SK-N-SH treated with all-trans-retinoic acid at 6 μM for 48 hours (cell line): ENCODE measurements around the gene SGPL1.

ENCODE experiments used
- ATAC-seq: fragments of 200-7000 bp; cut with Tn5 transposase; 3 replicates; pipeline ENCODE4 v1.9.1; 2020; ENCODE audit warnings: mild to moderate bottlenecking, moderate library complexity
- ARNTL ChIP-seq: fragments of 450-650 bp; formaldehyde crosslinking; IDR thresholded peaks from 2 replicates; pipeline ENCODE4 v1.5.0; 2020; ENCODE audit warnings: low read depth, mild to moderate bottlenecking, moderate library complexity, borderline replicate concordance
- BACH2 ChIP-seq: fragments of 250-450 bp; sonication (Bioruptor Pico); IDR thresholded peaks from 2 replicates; pipeline ENCODE4 v1.9.0; 2021; ENCODE audit warnings: mild to moderate bottlenecking, borderline replicate concordance
- CSDC2 ChIP-seq: fragments of 250-450 bp; sonication (Bioruptor Pico); IDR thresholded peaks from 2 replicates; pipeline ENCODE4 v1.5.0; 2020; ENCODE audit warnings: mild to moderate bottlenecking, moderate library complexity
- ESRRG ChIP-seq: fragments of 250-450 bp; sonication (Bioruptor Pico); IDR thresholded peaks from 2 replicates; pipeline ENCODE4 v1.6.1; 2021; ENCODE audit warnings: mild to moderate bottlenecking
- ISL1 ChIP-seq: fragments of 250-450 bp; sonication (Bioruptor Pico); IDR thresholded peaks from 2 replicates; pipeline ENCODE4 v2.1.2; 2022; ENCODE audit warnings: mild to moderate bottlenecking, moderate library complexity
- OSR1 ChIP-seq: fragments of 250-450 bp; sonication (Bioruptor Pico); IDR thresholded peaks from 2 replicates; pipeline ENCODE4 v1.8.0; 2022; ENCODE audit warnings: moderate library complexity, mild to moderate bottlenecking, inconsistent platforms
- RARB ChIP-seq: fragments of 250-450 bp; sonication (Bioruptor Pico); IDR thresholded peaks from 2 replicates; pipeline ENCODE4 v1.8.0; 2021; ENCODE audit warnings: mild to moderate bottlenecking, moderate library complexity
- SNAI2 ChIP-seq: fragments of 250-450 bp; sonication (Bioruptor Pico); IDR thresholded peaks from 2 replicates; pipeline ENCODE4 v1.5.0; 2020; ENCODE audit warnings: mild to moderate bottlenecking, moderate library complexity
- TCF4 ChIP-seq: fragments of 250-450 bp; sonication (Bioruptor Pico); IDR thresholded peaks from 2 replicates; pipeline ENCODE4 v1.8.0; 2021; ENCODE audit warnings: mild to moderate bottlenecking, moderate library complexity, borderline replicate concordance
- TOX ChIP-seq: fragments of 250-450 bp; sonication (Bioruptor Pico); IDR thresholded peaks from 2 replicates; pipeline ENCODE4 v1.8.0; 2021; ENCODE audit warnings: mild to moderate bottlenecking, moderate library complexity, borderline replicate concordance
- ZC3H10 ChIP-seq: fragments of 250-450 bp; sonication (Bioruptor Pico); IDR thresholded peaks from 2 replicates; pipeline ENCODE4 v1.5.1; 2021; ENCODE audit warnings: mild to moderate bottlenecking, moderate library complexity
- ZFP3 ChIP-seq: fragments of 250-450 bp; sonication (Bioruptor Pico); IDR thresholded peaks from 2 replicates; pipeline ENCODE4 v1.5.0; 2020; ENCODE audit warnings: mild to moderate bottlenecking, moderate library complexity
- ZNF565 ChIP-seq: fragments of 450-650 bp; formaldehyde crosslinking; conservative IDR thresholded peaks from 2 replicates; pipeline ENCODE4 v1.5.0; 2020; ENCODE audit warnings: low read depth, mild to moderate bottlenecking, moderate library complexity
- ZNF70 ChIP-seq: fragments of 450-650 bp; formaldehyde crosslinking; IDR thresholded peaks from 2 replicates; pipeline ENCODE4 v1.5.0; 2020; ENCODE audit warnings: mild to moderate bottlenecking, moderate library complexity
- ZNF8 ChIP-seq: fragments of 450-650 bp; formaldehyde crosslinking; IDR thresholded peaks from 2 replicates; pipeline ENCODE4 v1.5.0; 2020; ENCODE audit warnings: mild to moderate bottlenecking, moderate library complexity
- TF ChIP-seq, protein P1 (sequence below): fragments of 250-450 bp; sonication (Bioruptor Pico); IDR thresholded peaks from 2 replicates; pipeline ENCODE4 v1.5.1; 2020; ENCODE audit warnings: low read depth, mild to moderate bottlenecking, moderate library complexity
- TF ChIP-seq, protein P2 (sequence below): fragments of 250-450 bp; sonication (Bioruptor Pico); IDR thresholded peaks from 2 replicates; pipeline ENCODE4 v1.5.0; 2020; ENCODE audit warnings: mild to moderate bottlenecking, moderate library complexity
- TF ChIP-seq, protein P3 (sequence below): fragments of 250-450 bp; sonication (Bioruptor Pico); IDR thresholded peaks from 2 replicates; pipeline ENCODE4 v1.5.1; 2021; ENCODE audit warnings: mild to moderate bottlenecking, moderate library complexity
- TF ChIP-seq, protein P4 (sequence below): fragments of 250-450 bp; sonication (Bioruptor Pico); IDR thresholded peaks from 2 replicates; pipeline ENCODE4 v1.8.0; 2021; ENCODE audit warnings: low read depth, mild to moderate bottlenecking, moderate library complexity, borderline replicate concordance
- TF ChIP-seq, protein P5 (sequence below): fragments of 250-450 bp; sonication (Bioruptor Pico); IDR thresholded peaks from 2 replicates; pipeline ENCODE4 v1.8.0; 2020; ENCODE audit warnings: mild to moderate bottlenecking, moderate library complexity, borderline replicate concordance

Gene SGPL1

DNA sequence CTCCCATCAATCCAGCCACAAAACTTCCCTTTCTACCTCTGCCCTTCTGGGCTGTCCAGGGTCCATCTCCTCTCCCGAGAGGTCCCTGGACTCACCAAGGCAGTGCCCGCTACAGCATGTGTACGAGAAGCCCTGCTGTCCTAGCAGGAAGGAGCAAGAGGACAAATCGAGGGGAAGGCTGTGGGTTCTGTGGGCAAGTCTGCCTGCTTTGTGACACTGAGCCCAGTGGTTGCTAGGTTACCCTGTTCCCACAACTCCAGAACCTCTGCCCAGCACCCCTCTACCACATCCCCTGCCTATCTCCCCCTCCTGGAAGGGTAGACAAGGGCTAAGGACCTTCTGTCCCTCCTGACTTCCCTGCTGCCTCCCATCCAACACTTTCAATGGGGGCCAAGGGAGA lies 30.6 kb upstream of the SGPL1 start, which contains the start of gene TBATA:
Gene TBATA, minus strand, starts transcription at position 188 of the 400 bp plus-strand sequence. CDS start 1,998 bp downstream, outside the sequence.
- TF ChIP-seq ZNF70 (CRISPR knock-in tag) (no peak), CSDC2 (no peak), RARB (no peak), TCF4 (no peak)
- TF ChIP-seq, protein P1, sequence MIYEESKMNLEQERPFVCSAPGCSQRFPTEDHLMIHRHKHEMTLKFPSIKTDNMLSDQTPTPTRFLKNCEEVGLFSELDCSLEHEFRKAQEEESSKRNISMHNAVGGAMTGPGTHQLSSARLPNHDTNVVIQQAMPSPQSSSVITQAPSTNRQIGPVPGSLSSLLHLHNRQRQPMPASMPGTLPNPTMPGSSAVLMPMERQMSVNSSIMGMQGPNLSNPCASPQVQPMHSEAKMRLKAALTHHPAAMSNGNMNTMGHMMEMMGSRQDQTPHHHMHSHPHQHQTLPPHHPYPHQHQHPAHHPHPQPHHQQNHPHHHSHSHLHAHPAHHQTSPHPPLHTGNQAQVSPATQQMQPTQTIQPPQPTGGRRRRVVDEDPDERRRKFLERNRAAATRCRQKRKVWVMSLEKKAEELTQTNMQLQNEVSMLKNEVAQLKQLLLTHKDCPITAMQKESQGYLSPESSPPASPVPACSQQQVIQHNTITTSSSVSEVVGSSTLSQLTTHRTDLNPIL (CRISPR knock-in tag) = no peak
- ATAC-seq = no peak

DNA sequence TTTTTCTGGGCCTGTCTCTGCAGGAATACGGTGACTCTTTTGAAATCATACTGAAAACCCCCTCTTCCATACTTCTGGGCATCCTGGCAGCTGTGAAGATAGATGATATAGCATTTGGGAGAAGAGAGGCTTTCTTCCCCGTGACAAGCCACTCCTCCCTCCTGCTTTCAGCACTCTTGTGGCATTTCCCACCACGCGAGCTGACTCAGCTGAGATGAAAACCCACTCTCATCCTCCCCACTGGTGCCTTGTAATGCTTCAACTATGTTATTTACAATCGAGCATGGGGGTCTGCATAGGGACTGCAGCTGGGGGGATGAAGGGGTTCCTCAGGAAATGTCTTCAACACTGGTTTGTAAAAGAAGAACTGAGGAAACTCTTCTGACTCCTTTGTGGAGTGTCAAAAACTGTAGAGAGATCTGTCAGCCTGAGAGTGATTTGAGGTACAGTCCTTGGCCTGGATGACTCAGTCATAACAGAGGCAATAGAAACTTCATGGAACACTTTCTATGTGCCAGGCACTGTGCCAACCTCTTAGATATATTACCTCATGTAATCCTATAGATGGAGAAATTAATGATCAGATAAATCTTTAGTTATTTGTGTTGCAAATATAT lies 28.8 kb upstream of the SGPL1 start:
- no peak for ATAC-seq
- TF ChIP-seq ZC3H10 (CRISPR knock-in tag) = no peak
- TF ChIP-seq, protein P2, sequence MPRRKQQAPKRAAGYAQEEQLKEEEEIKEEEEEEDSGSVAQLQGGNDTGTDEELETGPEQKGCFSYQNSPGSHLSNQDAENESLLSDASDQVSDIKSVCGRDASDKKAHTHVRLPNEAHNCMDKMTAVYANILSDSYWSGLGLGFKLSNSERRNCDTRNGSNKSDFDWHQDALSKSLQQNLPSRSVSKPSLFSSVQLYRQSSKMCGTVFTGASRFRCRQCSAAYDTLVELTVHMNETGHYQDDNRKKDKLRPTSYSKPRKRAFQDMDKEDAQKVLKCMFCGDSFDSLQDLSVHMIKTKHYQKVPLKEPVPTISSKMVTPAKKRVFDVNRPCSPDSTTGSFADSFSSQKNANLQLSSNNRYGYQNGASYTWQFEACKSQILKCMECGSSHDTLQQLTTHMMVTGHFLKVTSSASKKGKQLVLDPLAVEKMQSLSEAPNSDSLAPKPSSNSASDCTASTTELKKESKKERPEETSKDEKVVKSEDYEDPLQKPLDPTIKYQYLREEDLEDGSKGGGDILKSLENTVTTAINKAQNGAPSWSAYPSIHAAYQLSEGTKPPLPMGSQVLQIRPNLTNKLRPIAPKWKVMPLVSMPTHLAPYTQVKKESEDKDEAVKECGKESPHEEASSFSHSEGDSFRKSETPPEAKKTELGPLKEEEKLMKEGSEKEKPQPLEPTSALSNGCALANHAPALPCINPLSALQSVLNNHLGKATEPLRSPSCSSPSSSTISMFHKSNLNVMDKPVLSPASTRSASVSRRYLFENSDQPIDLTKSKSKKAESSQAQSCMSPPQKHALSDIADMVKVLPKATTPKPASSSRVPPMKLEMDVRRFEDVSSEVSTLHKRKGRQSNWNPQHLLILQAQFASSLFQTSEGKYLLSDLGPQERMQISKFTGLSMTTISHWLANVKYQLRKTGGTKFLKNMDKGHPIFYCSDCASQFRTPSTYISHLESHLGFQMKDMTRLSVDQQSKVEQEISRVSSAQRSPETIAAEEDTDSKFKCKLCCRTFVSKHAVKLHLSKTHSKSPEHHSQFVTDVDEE (CRISPR knock-in tag) = no peak
- no peak for TF ChIP-seq SNAI2 (CRISPR knock-in tag)
- no peak for TF ChIP-seq ESRRG (CRISPR knock-in tag)
- no peak for TF ChIP-seq CSDC2
- TF ChIP-seq BACH2 (CRISPR knock-in tag) = no peak
- TF ChIP-seq ISL1 (CRISPR knock-in tag) = no peak
- TF ChIP-seq, protein P3, sequence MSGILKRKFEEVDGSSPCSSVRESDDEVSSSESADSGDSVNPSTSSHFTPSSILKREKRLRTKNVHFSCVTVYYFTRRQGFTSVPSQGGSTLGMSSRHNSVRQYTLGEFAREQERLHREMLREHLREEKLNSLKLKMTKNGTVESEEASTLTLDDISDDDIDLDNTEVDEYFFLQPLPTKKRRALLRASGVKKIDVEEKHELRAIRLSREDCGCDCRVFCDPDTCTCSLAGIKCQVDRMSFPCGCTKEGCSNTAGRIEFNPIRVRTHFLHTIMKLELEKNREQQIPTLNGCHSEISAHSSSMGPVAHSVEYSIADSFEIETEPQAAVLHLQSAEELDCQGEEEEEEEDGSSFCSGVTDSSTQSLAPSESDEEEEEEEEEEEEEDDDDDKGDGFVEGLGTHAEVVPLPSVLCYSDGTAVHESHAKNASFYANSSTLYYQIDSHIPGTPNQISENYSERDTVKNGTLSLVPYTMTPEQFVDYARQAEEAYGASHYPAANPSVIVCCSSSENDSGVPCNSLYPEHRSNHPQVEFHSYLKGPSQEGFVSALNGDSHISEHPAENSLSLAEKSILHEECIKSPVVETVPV (CRISPR knock-in tag) = no peak
- TF ChIP-seq ZNF565 (CRISPR knock-in tag) = no peak
- TF ChIP-seq, protein P4, sequence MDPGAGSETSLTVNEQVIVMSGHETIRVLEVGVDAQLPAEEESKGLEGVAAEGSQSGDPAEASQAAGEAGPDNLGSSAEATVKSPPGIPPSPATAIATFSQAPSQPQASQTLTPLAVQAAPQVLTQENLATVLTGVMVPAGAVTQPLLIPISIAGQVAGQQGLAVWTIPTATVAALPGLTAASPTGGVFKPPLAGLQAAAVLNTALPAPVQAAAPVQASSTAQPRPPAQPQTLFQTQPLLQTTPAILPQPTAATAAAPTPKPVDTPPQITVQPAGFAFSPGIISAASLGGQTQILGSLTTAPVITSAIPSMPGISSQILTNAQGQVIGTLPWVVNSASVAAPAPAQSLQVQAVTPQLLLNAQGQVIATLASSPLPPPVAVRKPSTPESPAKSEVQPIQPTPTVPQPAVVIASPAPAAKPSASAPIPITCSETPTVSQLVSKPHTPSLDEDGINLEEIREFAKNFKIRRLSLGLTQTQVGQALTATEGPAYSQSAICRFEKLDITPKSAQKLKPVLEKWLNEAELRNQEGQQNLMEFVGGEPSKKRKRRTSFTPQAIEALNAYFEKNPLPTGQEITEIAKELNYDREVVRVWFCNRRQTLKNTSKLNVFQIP = no peak
- no peak for TF ChIP-seq ZNF70 (CRISPR knock-in tag)
- TF ChIP-seq, all 23 proteins: peak for 0

DNA sequence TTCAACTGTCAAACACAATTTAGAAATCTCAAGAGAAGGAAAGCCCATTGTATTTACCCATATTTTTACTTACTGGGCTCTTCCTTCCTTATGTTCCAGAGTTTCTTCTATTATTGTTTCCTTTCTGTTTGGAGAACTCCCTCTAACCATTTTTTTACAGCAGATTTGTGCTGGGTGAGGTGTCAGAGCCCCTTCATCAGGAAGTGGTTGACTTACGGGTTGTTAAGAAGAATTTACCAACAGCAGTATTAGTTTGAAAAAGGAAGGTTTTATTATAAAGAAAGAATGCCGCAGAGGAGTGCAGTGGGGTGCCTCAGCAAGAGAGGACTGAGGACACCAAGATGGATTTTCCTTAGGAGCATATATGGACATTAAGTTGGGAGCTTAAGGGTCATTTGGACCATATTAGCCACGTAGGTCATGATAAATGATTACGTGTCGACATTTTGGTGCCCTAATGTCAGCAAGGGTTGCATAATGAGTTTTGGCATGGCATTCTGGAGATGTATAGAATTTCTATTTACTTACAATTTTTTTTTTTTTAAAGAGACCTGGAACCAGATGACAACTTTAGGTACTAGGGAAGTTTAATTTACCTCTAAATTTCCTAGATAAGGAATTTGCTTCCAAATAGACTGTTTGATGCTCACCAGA lies 24.2 kb upstream of the SGPL1 start:
- ATAC-seq = no peak
- TF ChIP-seq, protein P3 (CRISPR knock-in tag) = no peak
- no peak for TF ChIP-seq OSR1 (CRISPR knock-in tag)
- TF ChIP-seq ZFP3 (CRISPR knock-in tag) = no peak
- no peak for TF ChIP-seq ZNF8
- no peak for TF ChIP-seq BACH2 (CRISPR knock-in tag)
- TF ChIP-seq RARB = no peak
- TF ChIP-seq SNAI2 (CRISPR knock-in tag) = no peak
- TF ChIP-seq CSDC2 = no peak
- TF ChIP-seq, protein P5, sequence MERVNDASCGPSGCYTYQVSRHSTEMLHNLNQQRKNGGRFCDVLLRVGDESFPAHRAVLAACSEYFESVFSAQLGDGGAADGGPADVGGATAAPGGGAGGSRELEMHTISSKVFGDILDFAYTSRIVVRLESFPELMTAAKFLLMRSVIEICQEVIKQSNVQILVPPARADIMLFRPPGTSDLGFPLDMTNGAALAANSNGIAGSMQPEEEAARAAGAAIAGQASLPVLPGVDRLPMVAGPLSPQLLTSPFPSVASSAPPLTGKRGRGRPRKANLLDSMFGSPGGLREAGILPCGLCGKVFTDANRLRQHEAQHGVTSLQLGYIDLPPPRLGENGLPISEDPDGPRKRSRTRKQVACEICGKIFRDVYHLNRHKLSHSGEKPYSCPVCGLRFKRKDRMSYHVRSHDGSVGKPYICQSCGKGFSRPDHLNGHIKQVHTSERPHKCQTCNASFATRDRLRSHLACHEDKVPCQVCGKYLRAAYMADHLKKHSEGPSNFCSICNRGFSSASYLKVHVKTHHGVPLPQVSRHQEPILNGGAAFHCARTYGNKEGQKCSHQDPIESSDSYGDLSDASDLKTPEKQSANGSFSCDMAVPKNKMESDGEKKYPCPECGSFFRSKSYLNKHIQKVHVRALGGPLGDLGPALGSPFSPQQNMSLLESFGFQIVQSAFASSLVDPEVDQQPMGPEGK (CRISPR knock-in tag) = no peak
- no peak for TF ChIP-seq TOX (CRISPR knock-in tag)
- TF ChIP-seq ISL1 (CRISPR knock-in tag) = no peak
- TF ChIP-seq, protein P2 (CRISPR knock-in tag) = no peak
- TF ChIP-seq ZNF70 (CRISPR knock-in tag) = no peak
- TF ChIP-seq TCF4 = no peak
- TF ChIP-seq ZC3H10 (CRISPR knock-in tag) = no peak
- TF ChIP-seq, protein P4 = no peak
- TF ChIP-seq ARNTL (CRISPR knock-in tag) = no peak
